AG08396 (cell line): ENCODE measurements around the gene THSD4.

Experiments
- DNase-seq: peaks from one replicate; pipeline ENCODE4 v3.0.0; 2012; ENCODE audit warnings: low spot score, mixed read lengths

Gene THSD4

DNA sequence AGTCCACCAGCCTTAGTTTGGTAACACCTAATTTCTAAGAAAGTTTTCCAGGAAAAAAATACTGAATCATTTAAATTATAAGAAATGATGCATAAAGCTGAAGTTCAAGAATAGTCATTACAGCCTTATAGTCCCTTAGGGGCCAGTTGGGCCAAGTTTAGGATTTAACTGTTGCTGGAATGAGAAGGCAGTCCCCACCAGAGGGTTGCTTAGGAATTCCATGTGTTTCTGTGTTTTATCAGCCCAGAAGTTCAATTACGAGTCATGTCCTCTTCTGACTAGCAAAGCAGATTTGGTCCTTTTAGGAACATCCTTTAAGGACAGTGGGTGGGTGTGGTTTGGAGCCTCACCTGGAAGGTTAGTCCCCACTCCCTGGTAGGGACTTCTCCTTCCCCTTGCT is 638.1 kb downstream of the THSD4 start:
- DNase-seq = no peak

DNA sequence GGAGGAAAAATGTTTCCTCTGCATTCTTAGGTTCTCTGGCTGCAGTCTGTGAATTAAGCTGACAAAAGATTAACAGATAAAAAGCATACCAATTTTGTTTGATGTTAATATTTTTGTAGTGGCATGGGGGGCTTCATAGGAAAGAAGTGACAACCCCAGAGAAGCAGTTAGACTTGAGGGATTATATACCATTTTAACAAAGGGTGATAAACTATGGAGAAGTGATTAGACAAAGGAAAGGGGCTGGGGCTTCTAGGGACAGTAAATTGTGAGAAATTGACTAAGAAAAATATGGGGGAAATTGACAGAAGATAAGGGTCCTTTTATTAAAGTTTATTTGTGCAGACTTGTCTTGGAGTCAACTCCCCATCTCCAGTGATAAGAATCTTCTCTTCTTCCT is 639.4 kb downstream of the THSD4 start:
- DNase-seq = no peak

DNA sequence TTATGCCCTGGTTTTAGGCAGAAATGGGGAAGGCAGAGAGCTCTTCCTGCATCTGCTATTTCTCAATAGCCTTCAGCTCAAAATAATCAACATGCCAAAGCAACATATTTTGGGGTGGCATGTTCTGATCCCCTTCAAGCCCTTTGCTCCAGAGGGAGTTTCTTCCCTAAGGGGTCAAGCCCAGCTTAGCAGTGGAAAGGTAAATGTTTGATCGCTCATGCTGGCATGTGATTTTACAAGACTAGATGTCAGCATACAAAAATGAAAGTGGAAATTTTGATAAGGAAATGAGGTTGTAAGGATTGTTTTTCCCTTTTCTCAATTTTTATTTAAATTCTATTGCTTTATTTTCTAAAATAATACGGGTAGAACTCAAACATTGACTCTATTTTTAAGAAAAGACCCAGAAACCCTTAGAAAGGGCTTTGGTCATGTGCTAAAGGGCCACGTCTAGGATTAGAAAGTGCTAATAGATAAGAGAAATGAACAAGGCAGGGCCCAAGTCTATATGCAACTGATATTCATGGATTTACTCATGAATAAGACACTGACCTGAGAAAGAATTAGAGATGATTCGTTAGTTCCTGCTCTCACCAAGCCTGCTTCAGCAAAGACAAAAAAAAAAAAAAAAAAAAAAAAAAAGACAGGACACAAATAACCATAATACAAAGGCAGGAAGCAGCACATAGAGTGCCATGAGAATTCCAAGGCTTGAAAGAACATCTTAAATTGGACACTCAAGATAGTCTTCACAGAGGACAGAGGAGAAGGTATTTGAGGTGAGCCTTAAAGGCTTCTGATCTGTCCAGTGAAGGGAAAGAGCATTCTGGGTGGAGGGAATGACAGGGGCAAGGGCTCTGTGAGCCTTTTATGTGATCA is 640.1 kb downstream of the THSD4 start:
- no peak for DNase-seq

DNA sequence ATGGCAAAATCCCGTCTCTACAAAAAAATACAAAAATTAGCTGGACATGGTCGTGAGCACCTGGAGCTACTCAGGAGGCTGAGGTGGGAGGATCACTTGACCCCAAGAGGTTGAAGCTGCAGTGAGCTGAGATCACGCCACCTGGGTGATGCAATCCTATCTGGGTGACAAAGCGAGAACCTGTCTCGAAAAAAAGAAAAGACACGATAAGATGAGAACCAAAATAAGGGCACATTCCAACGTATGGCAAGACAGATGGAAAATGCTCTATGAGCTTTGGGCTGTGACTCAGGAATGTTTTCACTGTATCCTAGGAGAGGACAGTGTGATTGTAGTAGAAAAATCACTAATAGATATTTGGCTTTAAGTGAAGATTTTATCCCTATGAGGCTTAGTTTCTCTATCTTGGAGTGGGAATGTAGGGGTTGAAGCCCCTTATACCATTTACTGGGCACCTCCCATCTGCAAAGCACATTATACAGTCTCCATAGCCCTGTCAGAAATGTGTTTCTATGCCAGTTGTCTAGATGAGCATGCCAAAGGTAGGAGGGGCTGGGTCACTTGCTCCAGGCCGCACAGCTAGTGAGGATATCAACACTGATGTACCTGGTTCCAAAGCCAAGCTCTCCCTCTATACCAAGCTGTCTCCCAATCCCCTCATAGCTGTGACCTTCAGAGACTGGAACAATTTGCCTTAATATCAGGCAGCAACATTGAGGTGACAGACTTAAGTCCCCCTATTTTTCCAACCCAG is 641.5 kb downstream of the THSD4 start:
- no peak for DNase-seq

DNA sequence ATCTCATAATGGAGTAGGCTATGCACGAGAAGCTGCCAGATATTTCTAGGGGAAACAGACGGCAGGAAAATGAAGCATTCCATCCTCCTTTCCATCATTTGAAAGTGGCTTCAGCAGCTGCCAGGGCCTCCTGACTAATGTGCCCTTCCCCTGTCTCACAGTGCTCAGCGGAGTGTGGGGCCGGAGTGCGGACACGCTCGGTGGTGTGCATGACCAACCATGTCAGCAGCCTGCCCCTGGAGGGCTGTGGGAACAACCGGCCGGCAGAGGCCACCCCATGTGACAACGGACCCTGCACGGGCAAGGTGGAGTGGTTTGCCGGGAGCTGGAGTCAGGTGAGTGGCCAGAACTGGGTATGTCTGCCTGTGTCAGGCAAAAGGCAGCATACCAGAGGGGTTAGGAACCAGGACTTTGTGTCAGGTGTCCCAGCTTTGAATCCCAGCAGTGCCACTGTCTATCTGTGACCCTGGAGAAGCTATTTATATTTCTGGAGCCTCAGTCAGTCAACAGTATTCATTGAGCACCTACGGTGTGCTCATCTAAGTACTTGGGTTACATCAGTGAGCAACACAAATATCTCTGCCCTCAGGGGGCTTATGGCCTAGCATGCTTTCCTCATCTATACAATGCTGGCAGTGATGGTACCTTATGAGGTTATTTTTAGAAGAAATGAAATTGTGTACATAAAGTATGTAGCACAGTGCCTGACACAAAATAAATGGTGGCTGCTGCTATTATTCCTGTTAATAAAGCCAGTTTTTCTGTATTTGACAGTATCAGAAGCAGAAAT is 642.7 kb downstream of the THSD4 start:
- DNase-seq = no peak

DNA sequence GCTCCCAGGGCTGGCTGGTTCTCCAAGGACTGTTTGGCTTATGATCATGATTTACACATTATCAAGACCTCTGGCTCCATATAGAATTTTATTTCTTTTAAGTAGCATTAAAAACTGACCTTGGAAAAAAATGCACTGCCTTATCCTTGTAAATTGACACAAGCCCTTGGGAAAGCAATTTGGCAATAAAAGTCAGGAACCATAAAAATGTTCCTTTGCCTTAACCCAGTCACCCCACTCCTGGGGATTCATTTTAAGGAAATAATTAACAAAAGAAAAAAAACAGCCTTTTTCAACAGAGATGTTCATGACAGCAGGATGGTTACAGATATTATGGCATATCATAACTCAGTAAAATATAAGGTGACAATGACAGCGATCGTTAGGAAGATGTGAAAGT is 643.4 kb downstream of the THSD4 start:
- DNase-seq = no peak

DNA sequence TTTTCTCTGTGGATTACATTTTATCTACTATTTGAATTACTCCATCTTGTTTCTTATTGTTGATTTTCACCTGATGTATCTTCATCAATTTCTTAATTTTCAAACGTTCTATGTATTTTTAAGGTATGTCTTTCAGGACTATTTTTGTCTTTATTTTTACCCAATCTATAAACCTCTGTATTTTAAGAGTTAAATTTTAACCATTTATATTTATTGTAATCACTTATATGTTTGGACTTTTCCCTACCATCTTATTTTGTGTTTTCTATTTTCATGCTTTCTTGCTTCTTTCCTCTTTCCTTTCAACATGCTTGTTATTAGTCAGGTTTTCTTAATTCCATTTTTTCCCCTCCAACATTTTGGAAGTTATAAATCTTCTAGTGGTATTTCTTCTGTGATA is 645.6 kb downstream of the THSD4 start:
- no peak for DNase-seq

DNA sequence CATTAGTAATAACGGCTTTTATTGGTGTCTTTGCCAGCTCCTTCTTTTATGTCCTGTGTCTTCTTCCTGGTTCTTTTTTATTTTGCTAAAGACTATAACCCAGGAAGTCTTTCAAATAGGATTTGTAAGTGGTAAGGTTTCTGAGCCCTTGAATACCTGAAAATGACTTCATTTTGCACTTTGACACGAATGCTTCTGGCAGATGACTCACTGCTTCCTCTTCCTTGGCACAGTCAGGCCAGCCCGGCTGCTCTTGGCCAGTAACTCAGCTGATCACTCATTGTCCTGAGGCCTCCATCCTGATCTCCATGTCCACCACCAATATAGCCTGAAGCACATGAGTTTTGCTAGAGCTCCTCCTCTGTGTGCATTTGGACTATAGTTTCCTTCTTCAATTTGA is 646.4 kb downstream of the THSD4 start:
- DNase-seq = peak; percentile 81

DNA sequence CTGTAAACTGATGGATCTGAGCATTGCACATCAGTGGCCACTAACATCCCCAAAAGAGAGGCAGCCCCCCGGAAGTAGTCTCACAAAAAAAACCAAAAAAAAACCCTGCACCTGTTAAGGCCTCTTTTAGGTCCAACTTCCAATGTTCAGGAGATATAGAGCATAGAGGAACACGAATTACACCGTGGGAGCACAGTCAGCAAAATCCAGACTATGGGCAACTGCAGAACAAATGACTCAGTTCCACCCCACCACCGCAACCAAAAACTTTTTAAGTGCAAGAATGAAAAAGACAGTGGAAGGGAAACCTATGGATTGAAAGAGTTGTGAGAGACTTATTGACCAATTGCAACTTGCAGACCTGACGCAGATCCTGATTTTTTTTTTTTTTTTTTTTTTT is 652.9 kb downstream of the THSD4 start:
- no peak for DNase-seq

DNA sequence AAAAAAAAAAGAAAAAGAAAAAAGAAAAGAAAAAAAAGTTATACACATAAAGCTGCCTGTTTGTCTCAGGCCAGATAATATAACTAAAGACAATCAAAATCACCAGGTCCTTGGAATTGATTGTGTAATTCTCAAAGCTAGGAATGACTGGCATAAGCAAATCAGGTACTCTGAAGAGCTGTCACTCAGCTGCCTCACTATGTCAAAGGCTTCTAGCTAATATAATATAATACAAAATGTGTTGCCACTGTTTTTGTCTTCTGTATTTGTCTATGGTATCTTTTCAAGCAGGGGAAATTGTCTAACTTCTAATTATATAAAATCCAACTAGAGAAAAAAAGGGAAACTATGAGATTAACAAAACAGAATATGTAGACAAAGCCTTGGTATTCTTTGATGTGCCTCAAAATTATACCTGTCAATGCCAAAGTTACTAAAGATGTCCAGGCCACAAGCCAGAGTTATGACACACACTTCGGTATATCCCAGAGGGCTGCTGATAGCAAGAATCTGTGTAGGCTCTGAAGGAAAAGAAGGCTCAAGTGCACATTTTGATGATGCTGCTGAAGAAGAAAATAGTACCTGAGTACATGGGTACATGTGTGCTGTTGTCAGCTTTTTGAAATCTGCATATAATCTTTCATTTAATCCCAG is 658.1 kb downstream of the THSD4 start:
- no peak for DNase-seq

DNA sequence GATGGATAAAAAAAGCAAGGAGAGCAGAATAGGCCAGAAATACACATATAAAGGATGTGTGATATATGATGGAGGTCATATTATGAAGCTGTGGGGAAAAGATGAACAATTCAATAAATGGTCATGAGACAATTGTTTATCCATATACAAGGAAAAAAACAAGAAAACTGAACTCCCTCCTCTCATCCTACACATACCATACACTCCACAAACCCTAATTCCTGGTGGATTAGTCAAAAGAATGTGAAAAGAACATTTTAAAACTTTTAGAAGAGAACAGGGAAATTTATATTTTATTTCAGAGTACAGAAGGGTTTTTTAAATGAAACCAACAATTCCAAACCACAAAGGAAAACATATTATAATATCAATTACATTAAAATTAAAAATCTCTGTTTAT is 660.6 kb downstream of the THSD4 start:
- DNase-seq = no peak

DNA sequence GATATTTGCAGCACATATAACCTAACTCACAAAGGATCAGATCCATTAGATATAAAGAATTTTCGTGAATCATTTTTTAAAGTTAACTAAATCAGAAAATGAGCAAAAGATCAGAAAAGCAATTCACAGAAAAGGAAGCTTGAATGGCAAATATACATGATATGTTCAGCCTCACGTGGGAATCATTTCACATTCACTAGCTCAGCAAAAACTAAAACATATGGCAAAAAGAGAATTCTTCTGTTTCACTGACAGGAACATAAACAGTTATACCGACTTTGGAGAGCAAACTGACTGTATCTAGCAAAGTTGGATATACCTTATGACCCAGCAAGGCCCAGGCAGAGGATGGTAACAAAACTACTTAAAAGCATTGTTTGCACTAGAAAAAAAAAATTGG is 661.0 kb downstream of the THSD4 start:
- DNase-seq = no peak

DNA sequence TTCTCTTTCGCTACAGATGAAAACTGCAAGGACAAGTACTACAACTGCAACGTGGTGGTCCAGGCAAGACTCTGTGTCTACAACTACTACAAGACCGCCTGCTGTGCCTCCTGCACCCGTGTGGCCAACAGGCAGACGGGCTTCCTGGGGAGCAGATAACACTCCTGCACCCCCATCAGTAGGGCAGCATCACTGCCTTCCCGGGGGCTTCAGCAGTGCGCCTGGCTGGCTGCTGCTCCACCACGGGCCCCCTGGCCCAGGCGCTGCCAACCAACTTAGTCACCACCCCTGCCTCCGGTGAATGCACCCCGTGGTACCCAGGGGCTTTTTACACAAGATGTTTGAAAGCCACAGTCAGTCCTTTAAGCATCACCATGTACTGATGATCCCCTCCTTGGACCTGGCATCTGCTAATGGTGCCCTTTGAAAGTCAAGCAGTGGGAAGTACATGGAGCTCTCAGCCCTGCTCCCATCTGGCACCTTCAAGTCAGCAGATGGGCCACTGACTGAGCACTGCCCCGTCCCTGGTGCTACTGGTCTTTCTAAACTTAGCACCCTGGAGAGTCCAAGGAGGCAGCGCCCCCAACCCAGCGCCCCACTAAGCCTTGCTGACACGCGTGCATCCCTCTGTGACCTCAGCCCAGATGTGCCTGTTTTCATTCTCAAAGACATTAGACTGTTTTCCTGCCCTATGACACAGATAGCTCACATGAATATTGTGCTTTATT is 662.1 kb downstream of the THSD4 start:
- no peak for DNase-seq

DNA sequence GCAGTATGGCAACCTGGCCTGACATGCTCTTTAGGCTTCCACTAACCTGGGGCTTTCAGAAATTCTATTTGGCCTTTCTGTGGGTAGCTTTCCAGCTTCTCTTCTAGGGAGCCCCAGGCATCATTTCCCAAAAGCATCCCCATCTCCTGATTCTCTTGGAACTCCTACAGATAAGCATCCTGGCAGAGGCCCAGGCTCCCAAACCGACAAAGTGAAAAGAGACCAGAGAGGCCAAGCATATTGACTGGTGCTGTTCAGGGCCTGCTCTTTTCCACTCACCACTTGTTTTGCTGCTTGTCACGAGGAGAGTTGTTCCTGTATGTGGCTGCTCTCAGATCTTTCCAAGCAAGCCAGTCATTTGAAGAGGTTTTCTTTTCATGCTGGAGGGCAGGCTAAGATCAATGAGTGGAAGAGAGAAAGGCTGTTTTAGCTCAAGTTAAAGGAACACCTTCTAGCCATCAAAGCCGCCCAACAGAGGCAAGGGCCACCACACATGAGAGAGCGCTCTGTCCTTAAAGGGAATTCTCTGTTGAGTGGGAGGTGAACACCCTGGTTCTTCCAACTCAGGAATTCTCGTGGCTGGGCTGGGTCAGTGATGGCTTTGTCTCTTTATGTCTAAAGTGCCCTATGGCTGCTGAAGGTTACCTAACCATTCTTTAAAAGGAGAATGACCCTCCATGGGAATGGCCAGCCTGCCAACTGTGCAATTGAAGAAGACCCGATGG is 664.0 kb downstream of the THSD4 start:
- no peak for DNase-seq

DNA sequence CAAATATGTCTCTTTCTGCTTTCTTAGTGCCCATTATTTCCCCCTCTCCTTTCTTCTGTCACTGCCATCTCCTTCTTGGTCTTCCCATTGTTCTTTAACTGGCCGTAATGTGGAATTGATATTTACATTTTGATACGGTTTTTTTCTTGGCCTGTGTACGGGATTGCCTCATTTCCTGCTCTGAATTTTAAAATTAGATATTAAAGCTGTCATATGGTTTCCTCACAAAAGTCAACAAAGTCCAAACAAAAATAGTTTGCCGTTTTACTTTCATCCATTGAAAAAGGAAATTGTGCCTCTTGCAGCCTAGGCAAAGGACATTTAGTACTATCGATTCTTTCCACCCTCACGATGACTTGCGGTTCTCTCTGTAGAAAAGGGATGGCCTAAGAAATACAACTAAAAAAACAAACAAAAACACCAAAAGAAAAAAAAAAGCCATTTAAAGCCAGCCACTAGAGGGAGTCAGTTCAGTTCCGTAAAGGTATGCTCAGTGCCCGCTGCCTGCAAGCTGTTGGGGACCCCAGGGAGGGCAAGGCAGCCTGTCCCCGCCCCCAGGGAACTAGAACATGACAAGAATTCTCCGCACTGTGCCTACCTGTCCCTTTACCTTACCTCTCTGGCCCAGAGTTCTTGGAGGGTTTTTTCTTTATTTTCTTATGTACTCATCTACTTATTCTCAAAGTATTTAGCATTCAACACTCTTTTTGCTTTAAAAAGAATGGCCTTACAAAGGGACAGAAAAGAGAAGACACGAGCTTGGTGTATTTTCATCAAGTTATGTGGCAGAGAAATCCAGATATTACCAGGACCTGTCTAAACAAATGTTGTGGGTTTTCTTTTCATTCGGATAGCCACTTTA is 665.1 kb downstream of the THSD4 start:
- peak; percentile 63 for DNase-seq

DNA sequence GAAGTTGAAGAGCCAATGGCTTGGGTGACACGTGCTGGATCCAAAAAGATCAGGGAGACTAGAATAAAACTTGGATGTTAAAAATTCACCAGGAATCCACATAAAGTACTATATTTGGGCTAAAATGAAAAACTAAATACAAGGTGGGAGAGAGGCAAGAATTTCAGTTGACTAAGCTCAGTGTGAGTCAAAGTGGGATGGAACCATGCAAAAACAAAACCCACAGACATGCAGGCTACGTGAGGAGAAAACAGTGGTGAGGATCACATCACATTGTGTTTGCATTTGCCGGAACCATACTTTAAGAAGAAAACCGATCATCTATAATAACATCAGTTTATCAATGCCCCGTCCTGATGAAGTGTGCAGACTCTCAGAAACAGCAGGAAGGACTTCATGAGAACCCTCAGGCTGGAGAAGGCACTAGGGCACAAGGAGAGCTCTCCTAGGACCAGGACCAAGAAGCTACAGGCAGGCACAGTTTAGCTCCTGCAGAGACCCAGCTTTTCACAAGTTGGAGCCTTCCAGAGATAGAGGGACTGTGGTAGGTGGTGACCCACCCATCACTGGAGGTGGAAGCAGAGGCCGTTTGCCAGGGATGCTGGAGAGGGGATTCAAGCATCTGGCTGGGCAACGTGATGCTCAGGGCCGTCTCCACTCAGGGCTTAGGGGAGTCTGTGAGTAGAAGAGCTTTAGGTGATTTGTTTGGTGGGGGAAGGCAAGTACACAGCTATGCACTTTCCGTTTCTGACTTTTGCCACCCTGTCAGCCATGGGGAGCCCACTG is 666.1 kb downstream of the THSD4 start:
- peak; percentile 53 for DNase-seq

DNA sequence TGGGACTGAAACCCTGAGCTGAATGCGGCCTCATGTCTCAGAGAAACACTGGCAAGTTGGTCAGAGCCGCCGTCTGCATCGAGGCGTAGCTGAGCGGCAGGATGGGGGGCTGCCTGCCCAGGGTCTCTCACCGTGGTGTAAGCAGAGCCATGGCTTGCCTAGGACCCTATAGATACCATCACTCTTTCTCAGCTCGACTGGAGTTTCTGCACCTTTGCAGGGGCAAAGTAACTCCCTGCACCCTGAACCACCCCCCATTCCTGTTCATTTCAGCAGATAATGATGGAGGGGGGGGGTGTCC is 666.6 kb downstream of the THSD4 start:
- no peak for DNase-seq

DNA sequence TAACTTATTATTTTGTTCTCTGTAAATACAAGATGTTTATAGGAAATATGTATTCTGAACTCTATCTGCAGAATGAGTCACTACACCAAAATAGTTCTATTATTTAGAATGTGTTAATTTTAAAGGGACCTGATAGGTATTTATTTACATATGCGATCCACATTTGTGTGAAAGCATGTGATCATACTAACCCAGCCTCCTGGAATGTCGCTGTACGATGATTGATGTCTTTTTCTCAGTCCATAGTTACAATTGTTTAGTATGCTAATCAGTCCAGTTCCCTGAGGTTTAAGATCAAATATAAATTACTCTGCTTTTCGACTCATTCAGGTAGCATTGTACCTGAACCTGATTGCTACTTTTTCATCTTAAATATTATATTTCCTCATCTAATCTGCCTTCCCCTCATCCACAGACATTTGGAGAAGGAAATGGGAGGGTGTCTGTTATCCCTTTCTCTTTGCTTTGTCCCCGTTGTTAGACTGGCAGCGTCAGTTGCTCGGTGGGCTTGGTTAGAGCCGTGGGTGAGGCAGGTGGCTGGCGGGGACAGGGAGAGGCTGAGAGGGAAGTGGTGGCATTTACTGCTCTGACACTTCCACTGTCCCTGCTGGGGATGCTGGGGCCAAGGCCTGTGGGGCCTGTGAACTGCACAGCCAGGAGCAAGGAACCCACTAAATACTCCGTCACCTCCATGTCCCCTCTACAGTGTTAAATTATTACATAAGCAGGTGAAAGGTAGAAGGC is 667.3 kb downstream of the THSD4 start:
- DNase-seq = no peak
